Measurements from ENCODE around the gene MTMR3.

Gene MTMR3

DNA sequence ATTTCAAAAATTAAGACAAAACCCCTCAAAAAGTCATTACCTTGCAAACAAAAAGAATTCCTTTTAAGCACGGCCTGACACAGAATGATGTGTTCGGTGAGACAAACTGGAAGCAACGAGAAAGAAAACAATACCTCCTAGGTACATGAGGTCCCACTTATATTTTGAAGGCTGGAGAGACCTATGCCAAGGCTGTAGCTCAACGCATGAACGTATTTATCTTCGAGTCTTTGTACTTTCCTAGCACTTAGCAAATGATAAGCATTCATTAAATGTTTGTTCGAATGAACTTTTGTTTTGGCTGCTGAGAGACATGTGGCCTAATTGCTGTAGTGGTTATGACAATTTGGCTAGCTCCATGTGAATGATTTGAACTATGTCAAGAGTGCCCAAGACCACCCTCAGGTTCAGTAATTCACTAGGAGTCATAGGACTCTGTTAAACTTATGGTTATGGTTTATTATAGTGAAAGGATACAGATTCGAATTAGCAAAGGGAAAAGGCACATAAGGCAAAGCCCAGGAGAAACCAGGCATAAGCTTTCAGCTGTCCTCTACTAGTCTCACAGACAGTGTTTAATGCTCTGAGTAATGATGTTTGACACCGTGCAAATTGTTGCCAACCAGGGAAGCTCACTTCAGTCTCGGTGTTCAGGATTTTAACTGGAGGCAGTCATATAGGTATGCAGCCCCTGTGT is 171.2 kb downstream of the MTMR3 start:
- H3K14ac ChIP-seq (ENCODE audit: low read length in 2 of 2) = no peak overlapping the region
- DNase-seq = no peak
- H2BK12ac ChIP-seq (ENCODE audit: low read length in 2 of 2) = no peak overlapping the region
- H4K91ac ChIP-seq (ENCODE audit: low read length) = no peak overlapping the region
- no peaks in the 10 kb centered on the region for H3K4me1 ChIP-seq (ENCODE audit: control insufficient read depth, insufficient read depth, low read depth, low read length)
- H3K36me3 ChIP-seq (ENCODE audit: control insufficient read depth in 1 of 2, insufficient read depth in 2 of 2, low read depth in 1 of 2, low read length in 2 of 2) = no peaks in the 10 kb centered on the region
- no peak overlapping the region for H2BK120ac ChIP-seq (ENCODE audit: low read depth, low read length)
- H3K4me3 ChIP-seq (ENCODE audit: insufficient read depth in 1 of 2, low read depth in 1 of 2, low read length in 2 of 2) = no peak overlapping the region
- no peak overlapping the region for H3K18ac ChIP-seq (ENCODE audit: low read depth in 1 of 2, low read length in 2 of 2)
- no peak overlapping the region for H2BK5ac ChIP-seq (ENCODE audit: low read depth, low read length, poor library complexity, severe bottlenecking)
- no peaks in the 10 kb centered on the region for H3K27me3 ChIP-seq (ENCODE audit: control insufficient read depth in 1 of 2, insufficient read depth in 1 of 2, low read length in 2 of 2)
- H3K23ac ChIP-seq (ENCODE audit: low read length in 2 of 2) = no peak overlapping the region
- H3K4ac ChIP-seq (ENCODE audit: low read depth in 1 of 2, low read length in 2 of 2) = no peak overlapping the region
- 88% methylated on average over 10 of the region's 10 CpGs for WGBS
- H2BK15ac ChIP-seq (ENCODE audit: low read depth, poor library complexity, severe bottlenecking) = no peak overlapping the region
- no peak overlapping the region for H4K8ac ChIP-seq (ENCODE audit: low read length)
- H2AFZ ChIP-seq (ENCODE audit: low read depth, low read length) = no peak overlapping the region
- no peak overlapping the region for H3K9ac ChIP-seq (ENCODE audit: low read length)
- H3K79me1 ChIP-seq (replicated peaks; ENCODE audit: low read length, poor library complexity, severe bottlenecking) = no peaks in the 10 kb centered on the region
- H3K4me2 ChIP-seq (ENCODE audit: low read length, poor library complexity, severe bottlenecking) = no peak overlapping the region
- H3K27ac ChIP-seq (ENCODE audit: low read length, poor library complexity, severe bottlenecking) = no peak overlapping the region
- H3K9me3 ChIP-seq (ENCODE audit: control insufficient read depth, low read length) = no peaks in the 10 kb centered on the region
- H2AK5ac ChIP-seq (ENCODE audit: low read length, severe bottlenecking) = no peak overlapping the region

DNA sequence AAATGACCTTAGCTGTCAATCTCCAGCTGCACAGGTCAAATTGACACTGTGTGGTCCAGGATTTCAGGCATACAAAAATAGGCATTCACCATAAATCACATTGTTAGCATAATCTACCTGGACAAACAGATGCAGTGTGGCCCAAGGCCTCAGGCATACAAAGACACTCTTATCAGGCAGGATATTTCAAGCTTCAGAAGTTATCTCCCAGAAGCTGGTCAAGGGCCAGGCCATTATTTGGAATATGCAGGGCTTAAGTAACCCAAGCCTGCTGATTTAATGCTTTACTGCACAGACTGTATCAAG is 171.7 kb downstream of the MTMR3 start:
- H2BK15ac ChIP-seq (ENCODE audit: low read depth, poor library complexity, severe bottlenecking) = no peak overlapping the region
- H3K9me3 ChIP-seq (ENCODE audit: control insufficient read depth, low read length) = no peaks in the 10 kb centered on the region
- H4K8ac ChIP-seq (ENCODE audit: low read length) = no peak overlapping the region
- no peak overlapping the region for H2AK5ac ChIP-seq (ENCODE audit: low read length, severe bottlenecking)
- no peak overlapping the region for H4K91ac ChIP-seq (ENCODE audit: low read length)
- no peaks in the 10 kb centered on the region for H3K79me1 ChIP-seq (replicated peaks; ENCODE audit: low read length, poor library complexity, severe bottlenecking)
- no peak overlapping the region for H2BK120ac ChIP-seq (ENCODE audit: low read depth, low read length)
- no peak for DNase-seq
- H2BK5ac ChIP-seq (ENCODE audit: low read depth, low read length, poor library complexity, severe bottlenecking) = no peak overlapping the region
- H3K9ac ChIP-seq (ENCODE audit: low read length) = no peak overlapping the region
- H2AFZ ChIP-seq (ENCODE audit: low read depth, low read length) = no peak overlapping the region
- no peak overlapping the region for H3K27ac ChIP-seq (ENCODE audit: low read length, poor library complexity, severe bottlenecking)
- H3K18ac ChIP-seq (ENCODE audit: low read depth in 1 of 2, low read length in 2 of 2) = no peak overlapping the region
- H3K27me3 ChIP-seq (ENCODE audit: control insufficient read depth in 1 of 2, insufficient read depth in 1 of 2, low read length in 2 of 2) = no peaks in the 10 kb centered on the region
- no peak overlapping the region for H2BK12ac ChIP-seq (ENCODE audit: low read length in 2 of 2)
- H3K4me1 ChIP-seq (ENCODE audit: control insufficient read depth, insufficient read depth, low read depth, low read length) = no peaks in the 10 kb centered on the region
- H3K4ac ChIP-seq (ENCODE audit: low read depth in 1 of 2, low read length in 2 of 2) = no peak overlapping the region
- no peak overlapping the region for H3K14ac ChIP-seq (ENCODE audit: low read length in 2 of 2)
- no peaks in the 10 kb centered on the region for H3K36me3 ChIP-seq (ENCODE audit: control insufficient read depth in 1 of 2, insufficient read depth in 2 of 2, low read depth in 1 of 2, low read length in 2 of 2)
- H3K4me2 ChIP-seq (ENCODE audit: low read length, poor library complexity, severe bottlenecking) = no peak overlapping the region
- H3K23ac ChIP-seq (ENCODE audit: low read length in 2 of 2) = no peak overlapping the region
- no peak overlapping the region for H3K4me3 ChIP-seq (ENCODE audit: insufficient read depth in 1 of 2, low read depth in 1 of 2, low read length in 2 of 2)

DNA sequence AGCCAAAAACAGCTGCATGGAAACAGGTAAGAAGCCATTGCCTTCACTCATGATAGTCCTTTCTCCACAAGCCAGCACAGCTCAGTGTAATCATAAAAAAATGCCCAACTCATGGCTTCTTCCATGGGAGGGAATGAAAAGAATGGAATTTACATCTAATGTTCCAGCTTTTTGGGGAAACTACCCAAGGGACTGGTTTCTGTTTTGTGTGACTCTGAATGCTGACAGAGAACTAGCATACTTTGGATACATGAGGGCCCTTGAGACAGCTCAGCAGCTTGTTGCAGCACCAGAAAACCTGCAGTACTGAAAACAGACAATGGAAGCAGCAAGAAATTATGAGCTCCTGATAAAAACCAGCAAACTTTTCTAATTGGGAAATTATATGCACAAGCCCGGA is 173.0 kb downstream of the MTMR3 start:
- DNase-seq = no peak
- no peak overlapping the region for H3K4me2 ChIP-seq (ENCODE audit: low read length, poor library complexity, severe bottlenecking)
- no peak overlapping the region for H3K14ac ChIP-seq (ENCODE audit: low read length in 2 of 2)
- H3K9ac ChIP-seq (ENCODE audit: low read length) = no peak overlapping the region
- no peak overlapping the region for H2BK5ac ChIP-seq (ENCODE audit: low read depth, low read length, poor library complexity, severe bottlenecking)
- H3K4me1 ChIP-seq (ENCODE audit: control insufficient read depth, insufficient read depth, low read depth, low read length) = no peaks in the 10 kb centered on the region
- H3K36me3 ChIP-seq (ENCODE audit: control insufficient read depth in 1 of 2, insufficient read depth in 2 of 2, low read depth in 1 of 2, low read length in 2 of 2) = no peaks in the 10 kb centered on the region
- no peak overlapping the region for H2BK120ac ChIP-seq (ENCODE audit: low read depth, low read length)
- H3K4me3 ChIP-seq (ENCODE audit: insufficient read depth in 1 of 2, low read depth in 1 of 2, low read length in 2 of 2) = no peak overlapping the region
- H3K4ac ChIP-seq (ENCODE audit: low read depth in 1 of 2, low read length in 2 of 2) = no peak overlapping the region
- H4K8ac ChIP-seq (ENCODE audit: low read length) = no peak overlapping the region
- H3K27ac ChIP-seq (ENCODE audit: low read length, poor library complexity, severe bottlenecking) = no peak overlapping the region
- no peaks in the 10 kb centered on the region for H3K27me3 ChIP-seq (ENCODE audit: control insufficient read depth in 1 of 2, insufficient read depth in 1 of 2, low read length in 2 of 2)
- no peak overlapping the region for H3K18ac ChIP-seq (ENCODE audit: low read depth in 1 of 2, low read length in 2 of 2)
- no peak overlapping the region for H2BK12ac ChIP-seq (ENCODE audit: low read length in 2 of 2)
- no peak overlapping the region for H4K91ac ChIP-seq (ENCODE audit: low read length)
- WGBS = 100% methylated on average over 1 of the region's 1 CpG
- no peak overlapping the region for H2BK15ac ChIP-seq (ENCODE audit: low read depth, poor library complexity, severe bottlenecking)
- H2AK5ac ChIP-seq (ENCODE audit: low read length, severe bottlenecking) = no peak overlapping the region
- H2AFZ ChIP-seq (ENCODE audit: low read depth, low read length) = no peak overlapping the region
- H3K23ac ChIP-seq (ENCODE audit: low read length in 2 of 2) = no peak overlapping the region
- no peaks in the 10 kb centered on the region for H3K9me3 ChIP-seq (ENCODE audit: control insufficient read depth, low read length)
- H3K79me1 ChIP-seq (replicated peaks; ENCODE audit: low read length, poor library complexity, severe bottlenecking) = no peaks in the 10 kb centered on the region

DNA sequence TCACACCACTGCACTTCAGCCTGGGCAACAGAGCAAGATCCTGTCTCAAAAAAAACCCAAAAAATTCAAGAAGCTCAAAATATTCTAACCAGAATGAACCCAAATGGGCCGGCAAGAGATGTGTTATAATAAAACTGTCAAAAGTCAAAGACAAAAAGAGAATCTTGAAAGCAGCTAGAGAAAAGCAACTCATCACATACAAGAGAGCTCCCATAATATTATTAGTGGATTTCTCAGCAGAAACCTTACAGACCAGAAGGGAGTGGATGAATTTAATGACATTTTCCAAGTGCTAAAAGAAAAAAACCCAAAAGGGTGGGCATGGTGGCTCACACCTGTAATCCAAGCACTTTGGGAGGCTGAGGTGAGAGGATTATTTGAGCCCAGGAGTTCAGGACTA is 174.4 kb downstream of the MTMR3 start:
- no peak overlapping the region for H2AK5ac ChIP-seq (ENCODE audit: low read length, severe bottlenecking)
- no peak overlapping the region for H3K4me2 ChIP-seq (ENCODE audit: low read length, poor library complexity, severe bottlenecking)
- no peaks in the 10 kb centered on the region for H3K36me3 ChIP-seq (ENCODE audit: control insufficient read depth in 1 of 2, insufficient read depth in 2 of 2, low read depth in 1 of 2, low read length in 2 of 2)
- H2BK5ac ChIP-seq (ENCODE audit: low read depth, low read length, poor library complexity, severe bottlenecking) = no peak overlapping the region
- H4K91ac ChIP-seq (ENCODE audit: low read length) = no peak overlapping the region
- H3K9me3 ChIP-seq (ENCODE audit: control insufficient read depth, low read length) = no peaks in the 10 kb centered on the region
- H2BK12ac ChIP-seq (ENCODE audit: low read length in 2 of 2) = no peak overlapping the region
- H3K79me1 ChIP-seq (replicated peaks; ENCODE audit: low read length, poor library complexity, severe bottlenecking) = no peaks in the 10 kb centered on the region
- no peaks in the 10 kb centered on the region for H3K4me1 ChIP-seq (ENCODE audit: control insufficient read depth, insufficient read depth, low read depth, low read length)
- no peak overlapping the region for H3K27ac ChIP-seq (ENCODE audit: low read length, poor library complexity, severe bottlenecking)
- H3K4ac ChIP-seq (ENCODE audit: low read depth in 1 of 2, low read length in 2 of 2) = no peak overlapping the region
- no peaks in the 10 kb centered on the region for H3K27me3 ChIP-seq (ENCODE audit: control insufficient read depth in 1 of 2, insufficient read depth in 1 of 2, low read length in 2 of 2)
- no peak overlapping the region for H2BK15ac ChIP-seq (ENCODE audit: low read depth, poor library complexity, severe bottlenecking)
- no peak overlapping the region for H2AFZ ChIP-seq (ENCODE audit: low read depth, low read length)
- H3K9ac ChIP-seq (ENCODE audit: low read length) = no peak overlapping the region
- no peak for DNase-seq
- no peak overlapping the region for H2BK120ac ChIP-seq (ENCODE audit: low read depth, low read length)
- H3K4me3 ChIP-seq (ENCODE audit: insufficient read depth in 1 of 2, low read depth in 1 of 2, low read length in 2 of 2) = no peak overlapping the region
- H3K23ac ChIP-seq (ENCODE audit: low read length in 2 of 2) = no peak overlapping the region
- no peak overlapping the region for H4K8ac ChIP-seq (ENCODE audit: low read length)
- no peak overlapping the region for H3K18ac ChIP-seq (ENCODE audit: low read depth in 1 of 2, low read length in 2 of 2)
- no CpG with 5 or more reads among the region's 1 CpG for WGBS
- H3K14ac ChIP-seq (ENCODE audit: low read length in 2 of 2) = no peak overlapping the region

Data from mesenchymal stem cell (in vitro differentiated cells and primary cell).